CD8-positive, alpha-beta memory T cell (primary cell): Measurements from ENCODE around the gene GNAI2. TPM values are rescaled to one million over a fixed set of nuclear protein-coding genes. Genes with fewer than 3 reads are reported as not detected.

Source experiments
- CTCF ChIA-PET: fragments of 350-600 bp; sonication (Branson Sonifier 250); formaldehyde crosslinking; loops from one replicate; lab custom pipeline; 2021; ENCODE audit warnings: antibody characterized with exemption; lab: Charles Lee
- POLR2A ChIA-PET: fragments of 350-600 bp; sonication (Branson Sonifier 250); formaldehyde crosslinking; loops from one replicate; lab custom pipeline; 2021; ENCODE audit warnings: antibody characterized with exemption; lab: Charles Lee
- DNase-seq, 5 donors: peaks; one replicate each; pipeline versions ENCODE4 v3.0.0 to v3.0.0-alpha.2; 2020 to 2022; ENCODE audit warnings: mixed read lengths in 1 of 5
- H3K27ac ChIP-seq: one replicate; pipeline ENCODE4 v1.7.0; 2013; ENCODE audit warnings: low read depth, mild to moderate bottlenecking, low read length, moderate library complexity
- H3K27me3 ChIP-seq: 2 replicates; pipeline ENCODE4 v1.7.0; 2013; ENCODE audit warnings: low read length, mild to moderate bottlenecking; ENCODE audit not compliant: insufficient read depth, poor library complexity, severe bottlenecking
- H3K36me3 ChIP-seq: 2 replicates; pipeline ENCODE4 v1.7.0; 2013; ENCODE audit warnings: mild to moderate bottlenecking, low read length, moderate library complexity; ENCODE audit not compliant: insufficient read depth
- H3K4me1 ChIP-seq: 2 replicates; pipeline ENCODE4 v1.7.0; 2013; ENCODE audit warnings: mild to moderate bottlenecking, low read length, moderate library complexity; ENCODE audit not compliant: insufficient read depth
- H3K4me3 ChIP-seq: 2 replicates; pipeline ENCODE4 v1.7.0; 2013; ENCODE audit warnings: mild to moderate bottlenecking, low read length
- H3K9me3 ChIP-seq: 2 replicates; pipeline ENCODE4 v1.7.0; 2013; ENCODE audit warnings: mild to moderate bottlenecking, low read length
- H3K27ac Mint-ChIP-seq, 8 donors: one replicate each; pipeline ENCODE4 v1.8.0; 2020 to 2021; ENCODE audit warnings: mixed read lengths in 8 of 8, mild to moderate bottlenecking in 6 of 8, inconsistent platforms in 3 of 8, moderate library complexity in 3 of 8
- H3K27me3 Mint-ChIP-seq, 2 donors: one replicate each; pipeline ENCODE4 v1.8.0; 2020 to 2021; ENCODE audit warnings: mixed read lengths in 2 of 2, mild to moderate bottlenecking in 1 of 2, moderate library complexity in 1 of 2
- H3K36me3 Mint-ChIP-seq, 3 donors: one replicate each; pipeline ENCODE4 v1.8.0; 2020 to 2021; ENCODE audit warnings: mixed read lengths in 3 of 3, inconsistent platforms in 1 of 3, mild to moderate bottlenecking in 1 of 3
- H3K4me1 Mint-ChIP-seq, 3 donors: one replicate each; pipeline ENCODE4 v1.8.0; 2020 to 2021; ENCODE audit warnings: mixed read lengths in 3 of 3, inconsistent platforms in 1 of 3, mild to moderate bottlenecking in 1 of 3
- H3K4me3 Mint-ChIP-seq, 7 donors: one replicate each; pipeline ENCODE4 v1.8.0; 2020 to 2021; ENCODE audit warnings: mixed read lengths in 7 of 7, mild to moderate bottlenecking in 6 of 7, moderate library complexity in 4 of 7, inconsistent platforms in 2 of 7
- H3K9me3 Mint-ChIP-seq, 5 donors: one replicate each; pipeline ENCODE4 v1.8.0; 2020 to 2022; ENCODE audit warnings: mixed read lengths in 5 of 5, mild to moderate bottlenecking in 3 of 5, moderate library complexity in 2 of 5, inconsistent platforms in 1 of 5
- polyA plus RNA-seq: library from polyadenylated mRNA; unstranded; fragments of 300-500 nt; fragmentation: Illumina TruSeq; gene quantifications from one replicate; pipeline ENCODE4 v1.2.3, GENCODE V29; 2021
- total RNA-seq, 2 experiments: library from RNA; stranded (reverse); gene quantifications; one replicate each; pipeline ENCODE4 v1.2.3, GENCODE V29; 2021

Gene GNAI2
- total and polyA plus RNA-seq, 3 experiments from 2014 or later: 259 to 665 (median 265) TPM

DNA sequence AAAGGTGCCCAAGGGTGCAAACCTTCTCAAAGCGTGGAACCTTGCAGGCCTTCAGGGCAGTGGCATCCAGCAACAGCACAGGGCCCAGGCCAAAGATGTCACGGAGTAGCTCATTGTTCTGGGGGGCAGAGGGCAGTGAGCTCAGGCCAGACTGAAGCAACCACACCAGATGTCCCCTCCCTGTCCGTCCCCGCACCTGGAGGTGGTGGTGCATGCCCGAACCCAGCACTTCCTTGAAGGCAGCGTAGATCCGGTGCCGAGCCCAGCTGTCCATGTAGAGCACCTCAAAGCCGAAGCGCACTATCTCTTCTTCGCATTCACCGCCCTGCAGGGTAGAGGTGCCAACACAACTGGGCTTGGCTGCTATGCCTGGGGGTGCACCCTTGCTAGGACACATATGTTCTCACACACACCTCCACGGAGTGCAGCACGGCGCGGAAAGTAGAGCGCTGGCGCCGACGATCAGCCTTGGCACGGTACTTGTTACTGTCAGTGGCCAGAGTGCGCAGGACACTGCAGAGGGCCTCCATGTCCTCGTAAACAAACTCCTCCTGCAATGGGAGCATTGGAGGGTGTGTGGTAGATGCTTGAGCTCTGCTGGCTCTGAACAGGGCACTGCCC is 52.5 kb downstream of the GNAI2 start:
- ChIA-PET CTCF (interaction anchor here (1.0 to 1.3 kb wide), 3 partner anchors 28 to 94 kb away, joined by 3 read pairs; no protein-coding TSS in a partner anchor), POLR2A (interaction anchor here (0.5 to 0.6 kb wide), 2 partner anchors 35 to 45 kb away, joined by 3 read pairs; no protein-coding TSS in a partner anchor)
- Histone ChIP-seq H3K27me3 (no peaks in the 10 kb centered on the region), H3K4me1 (peaks cover 21% of the 10 kb centered on the region), H3K36me3 (peaks cover 6% of the 10 kb centered on the region), H3K4me3 (no peak overlapping the region), H3K9me3 (no peaks in the 10 kb centered on the region), H3K27ac (no peak overlapping the region)
- Mint-ChIP-seq H3K27me3 (no peaks in the 10 kb centered on the region), H3K36me3 (peaks cover 0 to 46% (median 7%) of the 10 kb centered on the region in 3 donors), H3K4me1 (peaks cover 13 to 17% (median 16%) of the 10 kb centered on the region in 3 donors), H3K27ac (no peak overlapping the region), H3K9me3 (no peaks in the 10 kb centered on the region), H3K4me3 (peak overlapping the region in 1 of 7 donors; percentile 52)
- no peak for DNase-seq

DNA sequence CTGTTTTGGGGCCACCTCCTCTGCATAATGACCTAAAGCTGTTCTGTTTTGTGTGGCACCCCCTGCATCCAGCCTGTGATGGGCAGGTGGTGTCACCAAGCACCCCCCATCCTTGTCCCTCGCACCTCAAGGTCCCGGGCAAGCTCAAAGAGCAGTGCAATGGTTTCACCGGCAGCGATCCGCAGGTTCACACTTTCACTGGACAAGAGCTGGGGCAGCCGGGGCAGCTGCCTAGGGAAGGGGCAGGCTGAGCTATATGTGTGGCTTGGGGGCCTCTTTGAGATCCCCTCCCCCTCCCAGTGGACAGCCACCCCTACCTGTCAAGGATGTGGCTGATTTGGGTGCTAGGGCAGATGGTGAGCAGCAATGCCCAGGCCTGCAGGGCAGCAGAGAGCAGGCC is 53.1 kb downstream of the GNAI2 start:
- Histone ChIP-seq H3K27ac (no peak overlapping the region), H3K4me3 (no peak overlapping the region), H3K9me3 (no peaks in the 10 kb centered on the region), H3K27me3 (no peaks in the 10 kb centered on the region), H3K4me1 (peaks cover 21% of the 10 kb centered on the region), H3K36me3 (peaks cover 6% of the 10 kb centered on the region)
- no peak for DNase-seq
- H3K9me3 Mint-ChIP-seq: no peaks in the 10 kb centered on the region
- H3K27ac Mint-ChIP-seq: no peak overlapping the region
- ChIA-PET CTCF (interaction anchor here (1.0 to 1.3 kb wide), 2 partner anchors 29 to 94 kb away, joined by 3 read pairs; no protein-coding TSS in a partner anchor), POLR2A (interaction anchor here (0.5 to 0.6 kb wide), 2 partner anchors 35 to 44 kb away, joined by 3 read pairs; no protein-coding TSS in a partner anchor)
- peak overlapping the region in 3 of 7 donors; percentile 24 to 52 (median 45) for H3K4me3 Mint-ChIP-seq
- H3K4me1 Mint-ChIP-seq: peaks cover 13 to 17% (median 16%) of the 10 kb centered on the region in 3 donors
- peaks cover 0 to 46% (median 7%) of the 10 kb centered on the region in 3 donors for H3K36me3 Mint-ChIP-seq
- no peaks in the 10 kb centered on the region for H3K27me3 Mint-ChIP-seq

DNA sequence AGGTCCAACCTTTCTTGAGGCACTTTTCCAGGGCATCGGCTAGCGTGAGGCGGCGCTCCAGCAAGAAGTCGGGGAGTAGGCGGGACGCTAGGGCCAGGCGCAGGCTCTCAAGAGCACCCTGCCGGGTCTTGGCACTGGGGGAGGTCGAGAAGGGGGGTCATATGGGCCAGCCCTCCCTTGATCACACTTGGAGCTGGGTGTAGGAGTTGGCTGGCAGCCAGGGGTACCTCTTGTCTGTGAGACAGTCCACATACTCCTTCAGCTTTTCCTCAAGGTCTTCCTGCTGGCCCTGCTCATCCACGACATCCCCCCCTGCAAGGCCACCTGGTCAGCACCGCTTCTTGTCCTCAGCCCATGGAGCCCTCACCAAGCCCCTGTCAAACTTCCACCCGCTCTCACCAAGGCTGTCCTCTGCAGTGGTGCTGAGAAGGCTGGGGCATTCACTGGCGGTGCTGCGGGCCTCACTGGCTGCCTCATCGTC is 54.2 kb downstream of the GNAI2 start:
- Mint-ChIP-seq H3K4me1 (peaks cover 13 to 17% (median 16%) of the 10 kb centered on the region in 3 donors), H3K9me3 (no peaks in the 10 kb centered on the region), H3K36me3 (peaks cover 0 to 46% (median 7%) of the 10 kb centered on the region in 3 donors), H3K4me3 (peak overlapping the region in 5 of 7 donors; percentile 20 to 93 (median 55)), H3K27ac (peak overlapping the region in 1 of 8 donors; percentile 82), H3K27me3 (no peaks in the 10 kb centered on the region)
- peaks cover 21% of the 10 kb centered on the region for H3K4me1 ChIP-seq
- DNase-seq: no peak
- no peak overlapping the region for H3K4me3 ChIP-seq
- no peak overlapping the region for H3K27ac ChIP-seq
- ChIA-PET CTCF (interaction anchor here (0.7 kb wide), 1 partner anchor 13 kb away, joined by 3 read pairs; no protein-coding TSS in a partner anchor), POLR2A (no interaction called here)
- no peaks in the 10 kb centered on the region for H3K9me3 ChIP-seq
- H3K36me3 ChIP-seq: peaks cover 6% of the 10 kb centered on the region
- H3K27me3 ChIP-seq: no peaks in the 10 kb centered on the region

DNA sequence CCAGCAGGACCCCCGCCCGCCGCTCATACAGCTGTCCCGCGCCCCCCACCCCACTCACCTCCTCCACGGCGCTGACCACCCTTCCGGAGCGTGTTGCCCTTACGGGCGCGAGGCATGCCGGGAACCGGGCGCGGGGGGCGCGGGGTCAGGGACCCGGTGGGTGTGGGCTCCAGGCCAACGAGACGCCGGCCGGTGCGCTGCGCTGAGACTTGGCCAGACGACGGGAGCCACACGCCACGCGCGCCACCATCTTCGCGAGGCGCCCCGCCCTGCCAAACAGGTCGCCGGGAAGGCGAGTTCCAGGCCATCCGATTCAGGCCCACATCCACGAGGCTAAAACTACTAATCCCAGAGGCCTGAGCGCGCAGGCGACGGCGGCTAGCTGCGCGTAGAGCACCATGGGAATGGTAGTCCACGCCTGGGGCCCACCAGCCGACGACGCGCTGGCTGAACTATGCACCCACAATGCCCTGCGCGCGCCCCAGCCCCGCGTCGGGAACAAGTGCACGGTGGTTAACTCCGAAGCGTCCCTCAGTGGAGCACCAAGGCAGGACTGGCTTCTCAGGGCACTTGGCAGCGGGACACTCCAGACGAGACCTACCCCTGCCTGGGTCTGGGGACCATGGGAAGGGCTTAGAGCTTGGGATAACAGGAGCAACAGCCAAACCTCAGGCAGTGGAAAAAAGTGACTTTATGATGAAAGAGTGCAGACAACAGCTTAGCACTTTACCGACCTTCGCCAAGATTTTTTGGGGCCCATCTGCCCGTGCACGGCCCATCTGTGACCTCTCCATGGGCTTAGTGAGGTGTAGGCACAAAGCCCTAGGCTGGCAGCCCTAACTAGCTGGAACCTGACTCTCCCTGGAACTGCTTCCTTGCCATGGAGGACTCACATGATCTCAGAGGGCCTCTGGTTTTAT is 56.4 kb downstream of the GNAI2 start, which contains the start of gene IFRD2:
IFRD2 (minus strand) TSS at position 271 of the 920 bp plus-strand sequence; CDS start at position 116, 155 bp downstream.
- ChIA-PET POLR2A (interaction anchor here (0.6 to 2.8 kb wide), 13 partner anchors 8 to 490 kb away, joined by 3 to 11 read pairs (median 4); partner anchors contain the start of genes C3orf18, CYB561D2, GNAI2 and NPRL2), CTCF (interaction anchor here (0.9 to 1.6 kb wide), 11 partner anchors 9 to 98 kb away, joined by 3 to 8 read pairs (median 3); partner anchors contain the start of gene TUSC2)
- Mint-ChIP-seq H3K4me3 (peak within 1 kb of the TSS; percentile 86 to 93 (median 88)), H3K27me3 (no peaks in the 10 kb centered on the region), H3K36me3 (peaks cover 0 to 41% (median 7%) of the 10 kb centered on the region in 3 donors), H3K27ac (peak within 1 kb of the TSS; percentile 85 to 98 (median 96)), H3K4me1 (peaks cover 14 to 26% (median 16%) of the 10 kb centered on the region in 3 donors), H3K9me3 (no peaks in the 10 kb centered on the region)
- H3K27ac ChIP-seq: peak within 1 kb of the TSS; percentile 62
- H3K27me3 ChIP-seq: no peaks in the 10 kb centered on the region
- H3K9me3 ChIP-seq: no peaks in the 10 kb centered on the region
- peak within 1 kb of the TSS; percentile 88 for H3K4me3 ChIP-seq
- peaks cover 6% of the 10 kb centered on the region for H3K36me3 ChIP-seq
- peak; percentile 93 to 96 (median 93) for DNase-seq
- peaks cover 21% of the 10 kb centered on the region for H3K4me1 ChIP-seq

DNA sequence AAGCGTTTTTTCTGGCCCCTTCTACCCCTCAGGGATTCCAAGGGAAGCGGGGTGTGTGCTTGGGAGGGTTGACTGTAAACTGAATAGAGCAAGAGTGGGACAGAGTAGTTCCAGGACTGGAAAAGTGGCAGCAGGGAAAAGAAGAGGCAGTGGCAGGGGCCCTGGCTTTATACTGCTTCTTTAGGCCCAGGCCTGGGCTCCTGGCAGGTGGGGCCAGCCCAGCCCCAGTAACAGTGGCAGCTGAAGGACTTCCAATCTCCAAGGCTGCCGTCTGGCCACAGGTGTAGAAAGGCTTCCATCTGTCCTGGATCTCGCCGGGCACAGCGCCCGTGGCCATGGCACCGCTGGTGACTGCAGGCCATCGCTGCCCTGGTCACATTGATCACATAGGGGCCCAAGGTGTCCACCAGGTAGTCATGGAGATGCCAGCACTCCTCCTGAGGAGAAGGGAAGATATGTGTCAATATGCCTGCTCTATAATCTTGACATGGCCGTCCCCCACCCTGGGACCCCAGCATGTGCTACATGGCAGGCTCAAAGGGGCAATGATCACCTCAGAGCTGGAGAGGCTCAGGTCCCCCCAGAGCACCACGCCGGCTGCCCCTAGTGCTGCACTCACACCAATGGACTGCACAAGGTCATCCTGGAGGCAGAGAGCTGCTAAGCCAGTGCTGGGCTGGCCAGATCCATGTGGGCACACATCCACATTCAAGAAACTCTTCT is 57.2 kb downstream of the GNAI2 start:
- peaks cover 0 to 34% (median 6%) of the 10 kb centered on the region in 3 donors for H3K36me3 Mint-ChIP-seq
- Histone ChIP-seq H3K36me3 (peaks cover 6% of the 10 kb centered on the region), H3K27me3 (no peaks in the 10 kb centered on the region), H3K4me3 (peak overlapping the region; percentile 80), H3K27ac (peak overlapping the region; percentile 62), H3K4me1 (peaks cover 27% of the 10 kb centered on the region), H3K9me3 (no peaks in the 10 kb centered on the region)
- H3K27ac Mint-ChIP-seq: peak overlapping the region; percentile 85 to 98 (median 96)
- H3K9me3 Mint-ChIP-seq: no peaks in the 10 kb centered on the region
- peaks cover 18 to 35% (median 21%) of the 10 kb centered on the region in 3 donors for H3K4me1 Mint-ChIP-seq
- H3K27me3 Mint-ChIP-seq: no peaks in the 10 kb centered on the region
- H3K4me3 Mint-ChIP-seq: peak overlapping the region in 6 of 7 donors; percentile 9 to 92 (median 87)
- DNase-seq: no peak
- CTCF ChIA-PET: interaction anchor here (1.3 to 1.5 kb wide), 4 partner anchors 35 to 65 kb away, joined by 3 to 8 read pairs (median 6); partner anchors contain the start of gene TUSC2
- POLR2A ChIA-PET: interaction anchor here (0.6 to 2.8 kb wide), 6 partner anchors 24 to 274 kb away, joined by 3 to 11 read pairs (median 4); partner anchors contain the start of genes C3orf18 and TUSC2

DNA sequence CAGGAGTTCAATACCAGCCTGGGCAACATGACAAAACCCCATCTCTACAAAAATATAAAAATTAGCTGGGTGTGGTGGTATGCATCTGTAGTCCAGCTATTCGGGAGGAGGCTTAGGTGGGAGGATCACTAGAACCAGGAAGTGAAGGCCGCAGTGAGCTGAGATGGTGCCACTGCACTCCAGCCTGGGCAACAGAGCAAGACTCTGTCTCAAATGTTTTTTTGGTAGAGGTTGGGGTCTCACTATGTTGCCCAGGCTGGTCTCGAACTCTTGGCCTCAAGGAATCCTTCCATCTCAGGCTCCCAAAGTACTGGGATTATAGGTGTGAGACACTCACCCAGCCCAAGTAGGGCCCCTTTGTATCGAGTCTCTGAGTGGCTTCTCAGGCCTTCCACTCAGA is 58.1 kb downstream of the GNAI2 start:
- no peaks in the 10 kb centered on the region for H3K9me3 Mint-ChIP-seq
- H3K4me1 ChIP-seq: peaks cover 34% of the 10 kb centered on the region
- peaks cover 21 to 43% (median 25%) of the 10 kb centered on the region in 3 donors for H3K4me1 Mint-ChIP-seq
- DNase-seq: no peak
- no peaks in the 10 kb centered on the region for H3K27me3 ChIP-seq
- H3K4me3 Mint-ChIP-seq: peak overlapping the region in 1 of 7 donors; percentile 66
- H3K4me3 ChIP-seq: no peak overlapping the region
- POLR2A ChIA-PET: interaction anchor here (0.6 to 0.7 kb wide), 3 partner anchors 23 to 354 kb away, joined by 3 to 11 read pairs (median 3); no protein-coding TSS in a partner anchor
- no peaks in the 10 kb centered on the region for H3K27me3 Mint-ChIP-seq
- peaks cover 0 to 29% (median 0%) of the 10 kb centered on the region in 3 donors for H3K36me3 Mint-ChIP-seq
- peaks cover 6% of the 10 kb centered on the region for H3K36me3 ChIP-seq
- no peak overlapping the region for H3K27ac ChIP-seq
- H3K27ac Mint-ChIP-seq: peak overlapping the region in 3 of 8 donors; percentile 57 to 85 (median 70)
- CTCF ChIA-PET: interaction anchor here (0.6 kb wide), 1 partner anchor 31 kb away, joined by 4 read pairs; no protein-coding TSS in a partner anchor
- H3K9me3 ChIP-seq: no peaks in the 10 kb centered on the region
